Natural killer cell (primary cell): ENCODE data around the gene DPPA4. TPM values are rescaled to one million over a fixed set of nuclear protein-coding genes. Genes with fewer than 3 reads are reported as not detected.

ENCODE experiments used
- total RNA-seq, 4 donors: library from RNA; stranded (reverse); fragments of 120-200 nt in 1 of 4; gene quantifications; one replicate each; pipeline versions ENCODE4 v1.2.3 to v1.2.4, GENCODE V29; 2013 to 2022

The DPPA4 gene
- total RNA-seq, 3 donors from 2014 or later (not counting 1 experiment from before 2014, with no cell fraction given), result 1.2 to 2.3 (median 1.8) TPM

Other genes starting within 250 kb of the DPPA4 start
- gene MORC1, start 219.4 kb downstream of the DPPA4 start, total RNA-seq, result under 1 TPM in 1 of 3 donors, not detected in 2; 0.12 TPM
- gene C3orf85, start 200.8 kb downstream of the DPPA4 start, total RNA-seq, result not detected
- gene DPPA2, start 21.0 kb downstream of the DPPA4 start, total RNA-seq, result not detected